Right cardiac atrium (tissue), 5 donors: ENCODE measurements around the gene SMPDL3A. TPM values are rescaled to one million over a fixed set of nuclear protein-coding genes. Genes with fewer than 3 reads are reported as not detected.
"Not testable (repeated sequence)": the region's sequence is repeated elsewhere in the genome, so short reads cannot be mapped to it uniquely, and the experiment has no call there.

Experiments
- ATAC-seq, 2 donors: fragments of 200-7000 bp; cut with Tn5 transposase; one replicate each; pipeline versions ENCODE4 v1.8.0 to v1.9.1; 2020; ENCODE audit warnings: moderate library complexity in 2 of 2, mild to moderate bottlenecking in 1 of 2
- DNase-seq, 3 donors: peaks; one replicate each; pipeline ENCODE4 v3.0.0-alpha.2; 2020
- H3K27ac ChIP-seq: one replicate; pipeline ENCODE4 v1.5.1; 2013; ENCODE audit warnings: mild to moderate bottlenecking, low read length, control low read depth, moderate library complexity
- H3K27me3 ChIP-seq: one replicate; pipeline ENCODE4 v1.6.1; 2013; ENCODE audit not compliant: control insufficient read depth, insufficient read depth
- H3K4me1 ChIP-seq: one replicate; pipeline ENCODE4 v1.6.1; 2013; ENCODE audit warnings: low read length; ENCODE audit not compliant: control insufficient read depth, insufficient read depth
- H3K4me3 ChIP-seq: one replicate; pipeline ENCODE4 v1.5.1; 2013; ENCODE audit warnings: low read length, control low read depth
- H3K9me3 ChIP-seq: one replicate; pipeline ENCODE4 v1.6.1; 2013; ENCODE audit warnings: low read length; ENCODE audit not compliant: control insufficient read depth
- WGBS: extraction: QIAGEN DNeasy Blood & Tissue Kit; methylation state at CpG from one replicate; pipeline ENCODE4 v1.1.7; 2013; 5-methylcytosine and 5-hydroxymethylcytosine counted together
- intact Hi-C, 4 donors: fragments of 100-400 bp; cut with DNase I; formaldehyde crosslinking; loops; one replicate each; pipeline versions ENCODE4 v1.11.0 to v1.14.0; 2022 to 2023
- long read RNA-seq, 4 donors: library from polyadenylated mRNA; unstranded; transcript quantifications; one replicate each; pipeline ENCODE4 v2.0.0, GENCODE V29; 2020 to 2021
- polyA plus RNA-seq: library from polyadenylated mRNA; stranded (reverse); fragments of 200-250 nt; gene quantifications from one replicate; pipeline ENCODE4 v1.2.3, GENCODE V29; 2013
- total RNA-seq, 4 donors: library from RNA; stranded (reverse); fragmentation: NEBNext Ultra II Directional; extraction: Animal tissue kit (Norgen Biotek cat#: 25700); gene quantifications; one replicate each; pipeline ENCODE4 v1.2.1, GENCODE V29; 2021
- donor health status: healthy with polysubstance abuse.
- donor health status: DM: no; HTN: yes; CAD: no.
- donor health status: DM: no; HTN: no; CAD: no.
- donor health status: DM: no; HTN: yes; CAD: no; lungs with severe emphysema.
- donor health status: DM: yes; HTN: yes; CAD: no.

Gene SMPDL3A
- total RNA-seq (1 to 10 TPM; 4.7 to 8.3 (median 7.5) TPM), polyA plus RNA-seq (6.9 TPM)
- long read RNA-seq, donor 1, partial matches to known transcripts, result 0 of 18 reads
- long read RNA-seq, donor 1, other reads (novel, unspliced or antisense), result 13 of 18 reads
- long read RNA-seq, donor 2, partial matches to known transcripts, result 0 of 4 reads
- long read RNA-seq, donor 2, other reads (novel, unspliced or antisense), result 2 of 4 reads
- long read RNA-seq, donor 3, transcript SMPDL3A-201 (8 exons, 1,851 nt), result major isoform, 11 of 28 reads
- long read RNA-seq, donor 3, partial matches to known transcripts, result 0 of 28 reads
- long read RNA-seq, donor 3, other reads (novel, unspliced or antisense), result 14 of 28 reads
- long read RNA-seq, donor 4, partial matches to known transcripts, result 0 of 11 reads
- long read RNA-seq, donor 4, other reads (novel, unspliced or antisense), result 6 of 11 reads

GRCh38 chr6:122789182-122790027 is at the start of gene SMPDL3A:
Gene SMPDL3A, plus strand, starts transcription at chr6:122789258. Its CDS starts 89 bp downstream, at chr6:122789347.
- intact Hi-C loops, result loop anchor here in 1 of 4 donors (10.0 kb wide), 1 partner anchor 55 kb away; no protein-coding TSS in a partner anchor
- H3K9me3 ChIP-seq, result no peaks in the 10 kb centered on the region
- ATAC-seq (peak; percentile 92 to 93), DNase-seq (peak; percentile 68 to 89 (median 88))
- H3K4me1 ChIP-seq, result no peaks in the 10 kb centered on the region
- peak within 1 kb of the TSS; percentile 60 for H3K4me3 ChIP-seq
- under 1% methylated on average over 71 of the region's 71 CpGs for WGBS
- H3K27me3 ChIP-seq, result no peaks in the 10 kb centered on the region
- H3K27ac ChIP-seq, result peak within 1 kb of the TSS; percentile 86

GRCh38 chr6:122740091-122740490 is 49.0 kb upstream of the SMPDL3A start:
- intact Hi-C loops, result no loop called here
- DNase-seq (no peak), ATAC-seq (no peak)
- no peak overlapping the region for H3K27ac ChIP-seq
- no peaks in the 10 kb centered on the region for H3K4me1 ChIP-seq
- 90% methylated on average over 2 of the region's 2 CpGs for WGBS
- no peak overlapping the region for H3K4me3 ChIP-seq
- no peaks in the 10 kb centered on the region for H3K27me3 ChIP-seq
- H3K9me3 ChIP-seq, result no peaks in the 10 kb centered on the region

- DNase-seq (no peak), ATAC-seq (no peak)
- H3K4me3 ChIP-seq, result no peak overlapping the region
- intact Hi-C loops, result no loop called here
- no peaks in the 10 kb centered on the region for H3K27me3 ChIP-seq
- H3K9me3 ChIP-seq, result no peaks in the 10 kb centered on the region
- H3K4me1 ChIP-seq, result no peaks in the 10 kb centered on the region
- WGBS, result 27% methylated on average over 2 of the region's 2 CpGs
- H3K27ac ChIP-seq, result no peak overlapping the region
Observed at GRCh38 chr6:122740936-122741335, 48.1 kb upstream of the SMPDL3A start.

GRCh38 chr6:122744247-122744646 is 44.8 kb upstream of the SMPDL3A start:
- ATAC-seq, H3K4me1 ChIP-seq, DNase-seq, intact Hi-C loops, H3K4me3 ChIP-seq, H3K27me3 ChIP-seq, H3K9me3 ChIP-seq, H3K27ac ChIP-seq: not testable (repeated sequence)
- 29% methylated on average over 8 of the region's 8 CpGs for WGBS

- not testable (repeated sequence) for H3K27me3 ChIP-seq, H3K9me3 ChIP-seq, H3K4me1 ChIP-seq, ATAC-seq, DNase-seq, H3K27ac ChIP-seq, H3K4me3 ChIP-seq
- intact Hi-C loops, result loop anchor here in 2 of 4 donors (5.0 kb wide), 1 partner anchor 92 kb away; no protein-coding TSS in a partner anchor
- WGBS, result 89% methylated on average over 3 of the region's 3 CpGs
Observed at GRCh38 chr6:122744856-122745255, 44.2 kb upstream of the SMPDL3A start.

- Histone ChIP-seq H3K4me3 (no peak overlapping the region), H3K27ac (no peak overlapping the region), H3K27me3 (no peaks in the 10 kb centered on the region), H3K9me3 (no peaks in the 10 kb centered on the region), H3K4me1 (no peaks in the 10 kb centered on the region)
- intact Hi-C loops, result loop anchor here in 2 of 4 donors (5.0 kb wide), 1 partner anchor 91 kb away; no protein-coding TSS in a partner anchor
- ATAC-seq (no peak), DNase-seq (no peak)
- 79% methylated on average over 9 of the region's 9 CpGs for WGBS
Observed at GRCh38 chr6:122746688-122747087, 42.4 kb upstream of the SMPDL3A start.

- intact Hi-C loops, result loop anchor here in 2 of 4 donors (5.0 kb wide), 1 partner anchor 90 kb away; no protein-coding TSS in a partner anchor
- 87% methylated on average over 10 of the region's 10 CpGs for WGBS
- no peak for ATAC-seq
Observed at GRCh38 chr6:122747573-122747972, 41.5 kb upstream of the SMPDL3A start.

GRCh38 chr6:122748945-122749344 is 40.1 kb upstream of the SMPDL3A start:
- not testable (repeated sequence) for H3K4me3 ChIP-seq, ATAC-seq, H3K9me3 ChIP-seq, H3K27ac ChIP-seq, H3K27me3 ChIP-seq, DNase-seq, H3K4me1 ChIP-seq
- intact Hi-C loops, result loop anchor here in 2 of 4 donors (5.0 kb wide), 1 partner anchor 88 kb away; no protein-coding TSS in a partner anchor
- 86% methylated on average over 5 of the region's 5 CpGs for WGBS

More at GRCh38 chr6:122747573-122747972, 41.5 kb upstream of the SMPDL3A start:
- no peak overlapping the region for H3K27ac ChIP-seq
- no peaks in the 10 kb centered on the region for H3K9me3 ChIP-seq
- no peaks in the 10 kb centered on the region for H3K27me3 ChIP-seq
- no peak for DNase-seq
- H3K4me3 ChIP-seq, result no peak overlapping the region
- H3K4me1 ChIP-seq, result no peaks in the 10 kb centered on the region

- Histone ChIP-seq H3K4me3 (no peak overlapping the region), H3K4me1 (no peaks in the 10 kb centered on the region), H3K9me3 (no peaks in the 10 kb centered on the region), H3K27me3 (no peaks in the 10 kb centered on the region), H3K27ac (no peak overlapping the region)
- WGBS, result 85% methylated on average over 4 of the region's 4 CpGs
- DNase-seq (no peak), ATAC-seq (no peak)
- intact Hi-C loops, result loop anchor here in 2 of 4 donors (5.0 kb wide), 1 partner anchor 88 kb away; no protein-coding TSS in a partner anchor
Observed at GRCh38 chr6:122749451-122750050, 39.5 kb upstream of the SMPDL3A start.

GRCh38 chr6:122751326-122751725 is 37.7 kb upstream of the SMPDL3A start:
- Histone ChIP-seq H3K9me3 (no peaks in the 10 kb centered on the region), H3K27ac (no peak overlapping the region), H3K4me3 (no peak overlapping the region), H3K27me3 (no peaks in the 10 kb centered on the region), H3K4me1 (no peaks in the 10 kb centered on the region)
- ATAC-seq (no peak), DNase-seq (no peak)
- 62% methylated on average over 3 of the region's 3 CpGs for WGBS
- intact Hi-C loops, result no loop called here
